Neural cell (in vitro differentiated cells): ENCODE results near the gene GNG11. TPM values are rescaled to one million over a fixed set of nuclear protein-coding genes. Genes with fewer than 3 reads are reported as not detected.

ENCODE experiments used
- H2AFZ ChIP-seq: fragments of 200-600, 300-800 bp; sonication (generic), shearing (Covaris generic); 2 replicates; pipeline ENCODE4 v1.6.0; 2014; ENCODE audit warnings: low read depth, mild to moderate bottlenecking, antibody characterized with exemption, low read length, moderate library complexity
- H3F3A ChIP-seq: fragments of 200-600 bp; shearing (Covaris generic); 2 replicates; pipeline ENCODE4 v1.6.1; 2016; ENCODE audit warnings: mild to moderate bottlenecking, moderate library complexity, mixed read lengths, antibody characterized with exemption, low read length; ENCODE audit not compliant: insufficient read depth, poor library complexity, severe bottlenecking
- H3K27ac ChIP-seq: fragments of 200-600, 300-800 bp; sonication (generic), shearing (Covaris generic); 2 replicates; pipeline ENCODE4 v1.5.1; 2014; ENCODE audit warnings: mild to moderate bottlenecking, low read length, moderate library complexity
- H3K27me3 ChIP-seq: fragments of 300-800, 200-600 bp; sonication (generic), shearing (Covaris generic); 2 replicates; pipeline ENCODE4 v1.6.0; 2014; ENCODE audit warnings: mild to moderate bottlenecking, low read depth, low read length, moderate library complexity; ENCODE audit not compliant: insufficient read depth
- H3K36me3 ChIP-seq: fragments of 300-800, 200-600 bp; sonication (generic), shearing (Covaris generic); 2 replicates; pipeline ENCODE4 v1.5.1; 2014; ENCODE audit warnings: mild to moderate bottlenecking, antibody characterized with exemption, low read length, moderate library complexity; ENCODE audit not compliant: insufficient read depth
- H3K4me2 ChIP-seq: fragments of 300-800, 200-600 bp; sonication (generic), shearing (Covaris generic); 2 replicates; pipeline ENCODE4 v1.6.0; 2014; ENCODE audit warnings: mild to moderate bottlenecking, low read length
- H3K4me3 ChIP-seq: fragments of 300-800, 200-600 bp; sonication (generic), shearing (Covaris generic); 2 replicates; pipeline ENCODE4 v1.5.1; 2014; ENCODE audit warnings: mild to moderate bottlenecking, low read length, moderate library complexity
- H3K79me2 ChIP-seq: fragments of 200-600 bp; shearing (Covaris generic); replicated peaks from 2 replicates; pipeline ENCODE4 v1.6.0; 2014; ENCODE audit warnings: mild to moderate bottlenecking, low read length, moderate library complexity; ENCODE audit not compliant: insufficient read depth
- H3K9ac ChIP-seq: fragments of 300-800, 200-600 bp; sonication (generic), shearing (Covaris generic); 2 replicates; pipeline ENCODE4 v1.6.1; 2016; ENCODE audit warnings: mild to moderate bottlenecking, low read length, mixed read lengths
- H3K9me2 ChIP-seq: fragments of 200-600 bp; shearing (Covaris generic); 2 replicates; pipeline ENCODE4 v1.6.1; 2016; ENCODE audit warnings: mild to moderate bottlenecking, low read length, mixed read lengths; ENCODE audit not compliant: insufficient read depth
- H3K9me3 ChIP-seq: fragments of 200-600, 300-800 bp; sonication (generic), shearing (Covaris generic); 2 replicates; pipeline ENCODE4 v1.6.1; 2016; ENCODE audit warnings: mild to moderate bottlenecking, mixed run types, low read length, moderate library complexity, mixed read lengths
- H4K20me1 ChIP-seq: fragments of 200-600 bp; shearing (Covaris generic); 2 replicates; pipeline ENCODE4 v1.6.1; 2016; ENCODE audit warnings: mild to moderate bottlenecking, mixed run types; ENCODE audit not compliant: insufficient read depth
- CTCF ChIP-seq: fragments of 450-650 bp; IDR thresholded peaks from 2 replicates; pipeline ENCODE4 v1.5.1; 2014; ENCODE audit warnings: antibody characterized with exemption, mild to moderate bottlenecking, moderate library complexity; ENCODE audit not compliant: poor library complexity, severe bottlenecking
- EP300 ChIP-seq: fragments of 450-650 bp; conservative IDR thresholded peaks from 2 replicates; pipeline ENCODE4 v1.6.1; 2014; ENCODE audit warnings: antibody characterized with exemption, mild to moderate bottlenecking, moderate library complexity; ENCODE audit not compliant: poor library complexity, severe bottlenecking
- EZH2 ChIP-seq: fragments of 200-600, 300-800 bp; shearing (Covaris generic), sonication (generic); IDR thresholded peaks from 2 replicates; pipeline ENCODE4 v1.6.1; 2014; ENCODE audit warnings: antibody characterized with exemption, low read length, borderline replicate concordance, mild to moderate bottlenecking; ENCODE audit not compliant: insufficient read depth, poor library complexity, severe bottlenecking
- MXI1 ChIP-seq: fragments of 450-650 bp; conservative IDR thresholded peaks from 2 replicates; pipeline ENCODE4 v1.6.1; 2014; ENCODE audit warnings: antibody characterized with exemption, mild to moderate bottlenecking; ENCODE audit not compliant: poor library complexity, severe bottlenecking
- POLR2AphosphoS5 ChIP-seq: IDR thresholded peaks from 2 replicates; pipeline ENCODE4 v1.6.1; 2012
- RAD21 ChIP-seq: fragments of 450-650 bp; conservative IDR thresholded peaks from 2 replicates; pipeline ENCODE4 v1.6.1; 2014; ENCODE audit warnings: antibody characterized with exemption, mild to moderate bottlenecking, moderate library complexity
- REST ChIP-seq: IDR thresholded peaks from 2 replicates; pipeline ENCODE4 v1.6.1; 2012; ENCODE audit warnings: borderline replicate concordance
- SMC3 ChIP-seq: fragments of 450-650 bp; conservative IDR thresholded peaks from 2 replicates; pipeline ENCODE4 v1.6.1; 2014; ENCODE audit warnings: antibody characterized with exemption, mild to moderate bottlenecking, moderate library complexity; ENCODE audit not compliant: poor library complexity
- TAF1 ChIP-seq: IDR thresholded peaks from 2 replicates; pipeline ENCODE4 v1.6.1; 2012; ENCODE audit warnings: low read depth
- polyA plus RNA-seq: library from polyadenylated mRNA; depleted of rRNA; stranded (reverse); fragments of >200 nt; gene quantifications from 2 replicates; pipeline ENCODE4 v1.2.3, GENCODE V29; 2014

Gene GNG11
- polyA plus RNA-seq, 1 donor from 2014 or later, result 0.25 TPM

DNA sequence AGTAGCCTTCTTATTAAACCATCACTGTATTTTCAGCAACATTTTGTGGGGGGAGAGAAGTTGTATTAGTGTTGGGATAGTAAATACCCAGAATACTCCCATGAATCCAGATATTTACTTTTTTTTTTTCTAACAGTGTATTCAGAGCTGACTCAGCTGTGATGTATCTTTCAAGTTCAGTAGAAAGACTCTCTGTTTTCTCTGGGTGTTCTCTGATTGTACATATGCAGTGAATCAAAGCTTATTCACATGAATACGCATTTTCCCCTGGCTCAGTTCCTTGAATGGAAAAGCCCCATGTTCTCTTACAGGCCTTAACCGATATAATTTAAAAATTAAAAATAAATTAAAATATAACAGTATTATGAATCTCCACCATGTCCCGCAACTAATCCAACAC lies 32.3 kb upstream of the GNG11 start:
- H3K27me3 ChIP-seq, result peaks cover 34% of the 10 kb centered on the region
- no peaks in the 10 kb centered on the region for H3F3A ChIP-seq
- no peak for TF ChIP-seq MXI1
- TF ChIP-seq RAD21, result no peak
- TF ChIP-seq POLR2AphosphoS5, result no peak
- no peak for TF ChIP-seq TAF1
- no peak for TF ChIP-seq REST
- no peak overlapping the region for H3K9ac ChIP-seq
- no peak overlapping the region for H3K4me2 ChIP-seq
- no peak overlapping the region for H3K27ac ChIP-seq
- no peak overlapping the region for H2AFZ ChIP-seq
- no peak overlapping the region for H3K4me3 ChIP-seq
- no peaks in the 10 kb centered on the region for H4K20me1 ChIP-seq
- H3K79me2 ChIP-seq, result no peaks in the 10 kb centered on the region
- H3K9me2 ChIP-seq, result no peaks in the 10 kb centered on the region
- no peaks in the 10 kb centered on the region for H3K9me3 ChIP-seq
- no peaks in the 10 kb centered on the region for H3K36me3 ChIP-seq

- H3K27ac ChIP-seq, result no peak overlapping the region
- H3K36me3 ChIP-seq, result no peaks in the 10 kb centered on the region
- H3F3A ChIP-seq, result no peaks in the 10 kb centered on the region
- H3K4me3 ChIP-seq, result peak overlapping the region; percentile 69
- H3K79me2 ChIP-seq, result no peaks in the 10 kb centered on the region
- H3K9ac ChIP-seq, result no peak overlapping the region
- H3K9me3 ChIP-seq, result no peaks in the 10 kb centered on the region
- peak overlapping the region; percentile 83 for H3K4me2 ChIP-seq
- H3K27me3 ChIP-seq, result peaks cover 34% of the 10 kb centered on the region
- TF ChIP-seq RAD21 (peak; percentile 41), CTCF (peak; percentile 43), EZH2 (no peak)
- no peak overlapping the region for H2AFZ ChIP-seq
- no peaks in the 10 kb centered on the region for H3K9me2 ChIP-seq
- H4K20me1 ChIP-seq, result no peaks in the 10 kb centered on the region
Observed at GRCh38 chr7:93890041-93890463, 31.5 kb upstream of the GNG11 start.

- no peaks in the 10 kb centered on the region for H3K36me3 ChIP-seq
- no peaks in the 10 kb centered on the region for H3K79me2 ChIP-seq
- H2AFZ ChIP-seq, result no peak within 1 kb of the TSS
- H3K4me3 ChIP-seq, result peak within 1 kb of the TSS; percentile 69
- no peaks in the 10 kb centered on the region for H3K9me3 ChIP-seq
- H3K27me3 ChIP-seq, result peaks cover 34% of the 10 kb centered on the region
- no peaks in the 10 kb centered on the region for H4K20me1 ChIP-seq
- H3K9ac ChIP-seq, result no peak within 1 kb of the TSS
- H3K27ac ChIP-seq, result no peak within 1 kb of the TSS
- no peaks in the 10 kb centered on the region for H3F3A ChIP-seq
- no peaks in the 10 kb centered on the region for H3K9me2 ChIP-seq
- H3K4me2 ChIP-seq, result peak within 1 kb of the TSS; percentile 83
- TF ChIP-seq MXI1 (no peak), TAF1 (no peak), RAD21 (no peak), POLR2AphosphoS5 (no peak), EP300 (no peak), EZH2 (no peak), SMC3 (no peak), CTCF (no peak), REST (no peak)
Observed at GRCh38 chr7:93890464-93891068, 31.0 kb upstream of the GNG11 start, which contains the start of gene TFPI2. TSS of gene TFPI2 (minus strand) at chr7:93890753. CDS start at chr7:93890678, 75 bp downstream.
